ENCODE results near the gene TLL2.

TLL2 gene

GRCh38 chr10:96324447-96324846, 189.3 kb downstream of the TLL2 start:
- TF ChIP-seq CTCF (IDR thresholded peaks at IDR 0.05): no peak
- Histone ChIP-seq H3K36me3 (ENCODE audit: control insufficient read depth, insufficient read depth, low read length) (no peaks in the 10 kb centered on the region), H3K79me2 (no peaks in the 10 kb centered on the region), H3K4me2 (ENCODE audit: low read length) (no peak overlapping the region), H3K4me3 (ENCODE audit: low read depth, low read length) (no peak overlapping the region), H3K9ac (no peak overlapping the region), H3K9me3 (ENCODE audit: control insufficient read depth, low read length) (no peaks in the 10 kb centered on the region), H2AFZ (no peak overlapping the region), H3K27ac (no peak overlapping the region), H3K4me1 (no peaks in the 10 kb centered on the region), H3K27me3 (ENCODE audit: control insufficient read depth, insufficient read depth, low read length) (no peaks in the 10 kb centered on the region)

- no peak overlapping the region for H3K27ac ChIP-seq
- H3K9ac ChIP-seq: no peak overlapping the region
- no peak overlapping the region for H3K4me2 ChIP-seq (ENCODE audit: low read length)
- TF ChIP-seq CTCF (IDR thresholded peaks at IDR 0.05): no peak
- H2AFZ ChIP-seq: no peak overlapping the region
- no peaks in the 10 kb centered on the region for H3K79me2 ChIP-seq
- no peak overlapping the region for H3K4me3 ChIP-seq (ENCODE audit: low read depth, low read length)
- H3K4me1 ChIP-seq: no peaks in the 10 kb centered on the region
- no peaks in the 10 kb centered on the region for H3K9me3 ChIP-seq (ENCODE audit: control insufficient read depth, low read length)
- H3K27me3 ChIP-seq (ENCODE audit: control insufficient read depth, insufficient read depth, low read length): no peaks in the 10 kb centered on the region
- H3K36me3 ChIP-seq (ENCODE audit: control insufficient read depth, insufficient read depth, low read length): no peaks in the 10 kb centered on the region
Observed at GRCh38 chr10:96322275-96322674, 191.5 kb downstream of the TLL2 start.

- no peak overlapping the region for H3K27ac ChIP-seq
- H2AFZ ChIP-seq: no peak overlapping the region
- H3K9me3 ChIP-seq (ENCODE audit: control insufficient read depth, low read length): no peaks in the 10 kb centered on the region
- no peaks in the 10 kb centered on the region for H3K4me1 ChIP-seq
- no peak overlapping the region for H3K9ac ChIP-seq
- H3K36me3 ChIP-seq (ENCODE audit: control insufficient read depth, insufficient read depth, low read length): no peaks in the 10 kb centered on the region
- H3K79me2 ChIP-seq: no peaks in the 10 kb centered on the region
- H3K4me2 ChIP-seq (ENCODE audit: low read length): no peak overlapping the region
- TF ChIP-seq CTCF (IDR thresholded peaks at IDR 0.05): no peak
- no peaks in the 10 kb centered on the region for H3K27me3 ChIP-seq (ENCODE audit: control insufficient read depth, insufficient read depth, low read length)
- no peak overlapping the region for H3K4me3 ChIP-seq (ENCODE audit: low read depth, low read length)
Observed at GRCh38 chr10:96321822-96322221, 191.9 kb downstream of the TLL2 start.

GRCh38 chr10:96319754-96320474, 193.8 kb downstream of the TLL2 start:
- H3K4me1 ChIP-seq: no peaks in the 10 kb centered on the region
- no peak for TF ChIP-seq CTCF (IDR thresholded peaks at IDR 0.05)
- no peak overlapping the region for H2AFZ ChIP-seq
- H3K9ac ChIP-seq: no peak overlapping the region
- no peak overlapping the region for H3K27ac ChIP-seq
- H3K9me3 ChIP-seq (ENCODE audit: control insufficient read depth, low read length): no peaks in the 10 kb centered on the region
- H3K27me3 ChIP-seq (ENCODE audit: control insufficient read depth, insufficient read depth, low read length): no peaks in the 10 kb centered on the region
- H3K4me2 ChIP-seq (ENCODE audit: low read length): no peak overlapping the region
- no peak overlapping the region for H3K4me3 ChIP-seq (ENCODE audit: low read depth, low read length)
- H3K36me3 ChIP-seq (ENCODE audit: control insufficient read depth, insufficient read depth, low read length): no peaks in the 10 kb centered on the region
- no peaks in the 10 kb centered on the region for H3K79me2 ChIP-seq
